GM23248 (cell line): ENCODE results near the gene CSDE1. TPM values are rescaled to one million over a fixed set of nuclear protein-coding genes. Genes with fewer than 3 reads are reported as not detected.

Experiments used
- DNase-seq: peaks from one replicate; pipeline ENCODE4 v3.0.0-alpha.2; 2015
- H2AFZ ChIP-seq: fragments of 200-600 bp; sonication (generic); 2 replicates; pipeline ENCODE4 v1.6.1; 2016; ENCODE audit warnings: antibody characterized with exemption
- H3F3A ChIP-seq: fragments of 200-600 bp; sonication (generic); 2 replicates; pipeline ENCODE4 v1.6.1; 2016; ENCODE audit warnings: mild to moderate bottlenecking, antibody characterized with exemption, mixed run types; ENCODE audit not compliant: insufficient read depth
- H3K27ac ChIP-seq: fragments of 200-600 bp; sonication (generic); 2 replicates; pipeline ENCODE4 v1.5.1; 2016; ENCODE audit warnings: mild to moderate bottlenecking
- H3K27me3 ChIP-seq: fragments of 200-600 bp; sonication (generic); replicated peaks from 2 replicates; pipeline ENCODE4 v1.6.1; 2016; ENCODE audit warnings: mild to moderate bottlenecking; ENCODE audit not compliant: insufficient read depth
- H3K36me3 ChIP-seq: fragments of 200-600 bp; sonication (generic); 2 replicates; pipeline ENCODE4 v1.6.1; 2016; ENCODE audit warnings: low read depth, mild to moderate bottlenecking
- H3K4me1 ChIP-seq: fragments of 200-600 bp; sonication (generic); 2 replicates; pipeline ENCODE4 v1.6.1; 2016; ENCODE audit warnings: mild to moderate bottlenecking; ENCODE audit not compliant: insufficient read depth
- H3K4me2 ChIP-seq: fragments of 200-600 bp; sonication (generic); one replicate; pipeline ENCODE4 v1.6.1; 2016; ENCODE audit warnings: mild to moderate bottlenecking; ENCODE audit not compliant: unreplicated experiment
- H3K4me3 ChIP-seq: fragments of 200-600 bp; sonication (generic); 2 replicates; pipeline ENCODE4 v1.5.1; 2016; ENCODE audit warnings: mild to moderate bottlenecking
- H3K79me2 ChIP-seq: fragments of 200-600 bp; sonication (generic); 2 replicates; pipeline ENCODE4 v1.6.1; 2016; ENCODE audit warnings: mild to moderate bottlenecking; ENCODE audit not compliant: insufficient read depth
- H3K9ac ChIP-seq: fragments of 200-600 bp; sonication (generic); 2 replicates; pipeline ENCODE4 v1.6.1; 2016; ENCODE audit warnings: mild to moderate bottlenecking
- H3K9me2 ChIP-seq: fragments of 200-600 bp; sonication (generic); 2 replicates; pipeline ENCODE4 v1.6.1; 2016; ENCODE audit warnings: mixed run types, mild to moderate bottlenecking, moderate library complexity; ENCODE audit not compliant: insufficient read depth
- H3K9me3 ChIP-seq: fragments of 200-600 bp; sonication (generic); one replicate; pipeline ENCODE4 v1.6.1; 2017; ENCODE audit warnings: low read depth
- H4K20me1 ChIP-seq: fragments of 200-600 bp; sonication (generic); 2 replicates; pipeline ENCODE4 v1.6.0; 2016; ENCODE audit not compliant: insufficient read depth
- EZH2 ChIP-seq: fragments of 200-600 bp; sonication (generic); IDR thresholded peaks from 2 replicates; pipeline ENCODE4 v1.6.1; 2018; ENCODE audit warnings: antibody characterized with exemption, mild to moderate bottlenecking; ENCODE audit not compliant: insufficient read depth, poor library complexity, severe bottlenecking
- EZH2phosphoT487 ChIP-seq: fragments of 200-600 bp; sonication (generic); IDR thresholded peaks from 2 replicates; pipeline ENCODE4 v1.6.1; 2018; ENCODE audit warnings: antibody characterized with exemption, moderate library complexity, mild to moderate bottlenecking, low read depth; ENCODE audit not compliant: insufficient read depth
- WGBS, 2 experiments: methylation state at CpG; one replicate each; pipeline ENCODE4 v1.1.6; 2015 to 2017; ENCODE audit warnings: low lambda C conversion rate in 2 of 2, low coverage in 1 of 2; ENCODE audit errors: missing lambda C conversion rate in 2 of 2; 5-methylcytosine and 5-hydroxymethylcytosine counted together
- in situ Hi-C: fragments of 300-500 bp; cut with MboI; formaldehyde crosslinking; loops from 2 replicates; pipeline ENCODE4 v1.15.0; 2020
- polyA plus RNA-seq: library from polyadenylated mRNA; unstranded; fragments of >200 nt; fragmentation: Nextera tagmentation; extraction: Ambion mirVana; gene quantifications from 2 replicates; pipeline ENCODE4 v1.2.1, GENCODE V29; 2016
- total RNA-seq: library from RNA; depleted of rRNA; stranded (reverse); fragments of >200 nt; shearing (Covaris generic); gene quantifications from 2 replicates; pipeline ENCODE4 v1.2.3, GENCODE V29; 2014

CSDE1 gene
- total and polyA plus RNA-seq, 2 experiments from 2014 or later = 297 to 808 TPM

DNA sequence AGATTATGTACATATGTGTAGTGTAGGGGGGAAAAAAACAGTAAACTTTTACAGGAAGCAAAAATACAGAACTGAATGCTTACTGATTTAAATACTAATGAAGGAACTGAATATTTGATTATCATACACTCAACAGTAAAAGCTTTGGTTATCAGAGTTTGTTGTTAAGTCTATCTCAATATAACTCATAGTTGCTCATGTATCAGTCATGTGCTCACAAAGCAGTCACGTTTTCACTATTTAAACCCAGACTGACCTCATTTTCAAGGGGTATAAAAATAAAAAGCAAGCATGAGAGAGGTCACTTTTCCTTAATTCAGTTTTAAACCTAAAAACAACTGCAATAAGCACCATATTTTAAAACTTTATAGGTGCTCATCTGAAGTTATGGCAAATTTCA, 34.3 kb downstream of the CSDE1 start:
- peaks cover 89% of the 10 kb centered on the region for H3K36me3 ChIP-seq
- H3K79me2 ChIP-seq = peaks cover 73% of the 10 kb centered on the region
- H3K27ac ChIP-seq = peak overlapping the region; percentile 7; the same call in 1 of the 2 replicates
- H3K4me2 ChIP-seq = no peak overlapping the region
- no peaks in the 10 kb centered on the region for H3K9me3 ChIP-seq
- no peak overlapping the region for H2AFZ ChIP-seq
- no peaks in the 10 kb centered on the region for H3K4me1 ChIP-seq
- no peak for TF ChIP-seq EZH2phosphoT487
- no peak for TF ChIP-seq EZH2
- peaks cover 76% of the 10 kb centered on the region for H3F3A ChIP-seq
- no peaks in the 10 kb centered on the region for H3K27me3 ChIP-seq
- H3K9me2 ChIP-seq = no peaks in the 10 kb centered on the region
- no peak overlapping the region for H3K4me3 ChIP-seq
- H3K9ac ChIP-seq = no peak overlapping the region
- no peaks in the 10 kb centered on the region for H4K20me1 ChIP-seq
- 3 to 4% methylated on average over 1 of the region's 1 CpG for WGBS, 2 experiments
- DNase-seq = no peak
- in situ Hi-C loops = no loop called here

- H3K36me3 ChIP-seq = peaks cover 82% of the 10 kb centered on the region
- H3K4me2 ChIP-seq = no peak overlapping the region
- H3K9me3 ChIP-seq = no peaks in the 10 kb centered on the region
- no peak overlapping the region for H2AFZ ChIP-seq
- peaks cover 55% of the 10 kb centered on the region for H3K79me2 ChIP-seq
- no peak overlapping the region for H3K4me3 ChIP-seq
- no peaks in the 10 kb centered on the region for H4K20me1 ChIP-seq
- H3K27ac ChIP-seq = no peak overlapping the region
- TF ChIP-seq EZH2phosphoT487 (no peak), EZH2 (no peak)
- WGBS, 2 experiments = 94 to 96% methylated on average over 4 of the region's 4 CpGs
- H3K27me3 ChIP-seq = no peaks in the 10 kb centered on the region
- peaks cover 7% of the 10 kb centered on the region for H3K4me1 ChIP-seq
- in situ Hi-C loops = no loop called here
- H3K9ac ChIP-seq = no peak overlapping the region
- peaks cover 81% of the 10 kb centered on the region for H3F3A ChIP-seq
- DNase-seq = no peak
- H3K9me2 ChIP-seq = no peaks in the 10 kb centered on the region
Observed at GRCh38 chr1:114720492-114720891, 37.3 kb downstream of the CSDE1 start.

- 89 to 97% methylated on average over 3 of the region's 3 CpGs for WGBS, 2 experiments
- Histone ChIP-seq H3K9me2 (no peaks in the 10 kb centered on the region), H3K79me2 (peaks cover 55% of the 10 kb centered on the region), H4K20me1 (no peaks in the 10 kb centered on the region), H3K4me3 (no peak overlapping the region), H3K4me2 (no peak overlapping the region), H3F3A (peaks cover 71% of the 10 kb centered on the region), H3K27me3 (no peaks in the 10 kb centered on the region), H3K9ac (no peak overlapping the region), H2AFZ (no peak overlapping the region), H3K9me3 (no peaks in the 10 kb centered on the region), H3K27ac (peak overlapping the region; percentile 33; the same call in 1 of the 2 replicates), H3K36me3 (peaks cover 71% of the 10 kb centered on the region), H3K4me1 (peaks cover 18% of the 10 kb centered on the region)
- in situ Hi-C loops = no loop called here
- no peak for TF ChIP-seq EZH2phosphoT487
- TF ChIP-seq EZH2 = no peak
- DNase-seq = peak; percentile 33
Observed at GRCh38 chr1:114719424-114719787, 38.4 kb downstream of the CSDE1 start.

GRCh38 chr1:114718661-114719423, 38.9 kb downstream of the CSDE1 start:
- H3K9ac ChIP-seq = no peak overlapping the region
- H3K4me3 ChIP-seq = no peak overlapping the region
- no peaks in the 10 kb centered on the region for H3K9me2 ChIP-seq
- peak overlapping the region; percentile 33 for H3K27ac ChIP-seq
- in situ Hi-C loops = no loop called here
- H3K36me3 ChIP-seq = peaks cover 70% of the 10 kb centered on the region
- DNase-seq = peak; percentile 57
- peaks cover 55% of the 10 kb centered on the region for H3K79me2 ChIP-seq
- 81 to 86% methylated on average over 11 of the region's 11 CpGs for WGBS, 2 experiments
- H3K4me2 ChIP-seq = no peak overlapping the region
- H3K9me3 ChIP-seq = no peaks in the 10 kb centered on the region
- no peak for TF ChIP-seq EZH2phosphoT487
- TF ChIP-seq EZH2 = no peak
- H3F3A ChIP-seq = peaks cover 65% of the 10 kb centered on the region
- H2AFZ ChIP-seq = no peak overlapping the region
- peaks cover 23% of the 10 kb centered on the region for H3K4me1 ChIP-seq
- no peaks in the 10 kb centered on the region for H4K20me1 ChIP-seq
- no peaks in the 10 kb centered on the region for H3K27me3 ChIP-seq
